ENCODE measurements around the gene ELL2.
"Not testable (repeated sequence)": the region's sequence is repeated elsewhere in the genome, so short reads cannot be mapped to it uniquely, and the experiment has no call there.

Gene ELL2

GRCh38 chr5:95859661-95860060 lies 102.0 kb downstream of the ELL2 start:
- no peak for DNase-seq (ENCODE audit: low spot score)

GRCh38 chr5:95858661-95859595 lies 102.7 kb downstream of the ELL2 start:
- peak; percentile 97 for DNase-seq (ENCODE audit: low spot score)

- peak; percentile 63 for DNase-seq (ENCODE audit: low spot score)
Measured at GRCh38 chr5:95858023-95858461, 103.6 kb downstream of the ELL2 start.

GRCh38 chr5:95857185-95857945 lies 104.3 kb downstream of the ELL2 start:
- DNase-seq (ENCODE audit: low spot score), result no peak

- DNase-seq (ENCODE audit: low spot score), result peak; percentile 61
Measured at GRCh38 chr5:95856501-95856981, 105.1 kb downstream of the ELL2 start.

GRCh38 chr5:95853490-95853889 lies 108.2 kb downstream of the ELL2 start:
- no peak for DNase-seq (ENCODE audit: low spot score)

GRCh38 chr5:95852567-95852966 lies 109.1 kb downstream of the ELL2 start:
- no peak for DNase-seq (ENCODE audit: low spot score)

GRCh38 chr5:95851141-95851540 lies 110.5 kb downstream of the ELL2 start:
- DNase-seq (ENCODE audit: low spot score), result not testable (repeated sequence)

GRCh38 chr5:95850391-95850894 lies 111.2 kb downstream of the ELL2 start:
- DNase-seq (ENCODE audit: low spot score), result no peak

GRCh38 chr5:95848701-95849100 lies 113.0 kb downstream of the ELL2 start:
- DNase-seq (ENCODE audit: low spot score), result no peak

GRCh38 chr5:95847261-95847592 lies 114.4 kb downstream of the ELL2 start:
- no peak for DNase-seq (ENCODE audit: low spot score)

GRCh38 chr5:95846554-95847260 lies 114.9 kb downstream of the ELL2 start:
- peak; percentile 94 for DNase-seq (ENCODE audit: low spot score)

- no peak for DNase-seq (ENCODE audit: low spot score)
Measured at GRCh38 chr5:95845391-95845790, 116.3 kb downstream of the ELL2 start.

- DNase-seq (ENCODE audit: low spot score), result no peak
Measured at GRCh38 chr5:95843733-95844223, 117.9 kb downstream of the ELL2 start.

GRCh38 chr5:95842854-95843544 lies 118.7 kb downstream of the ELL2 start:
- peak; percentile 75 for DNase-seq (ENCODE audit: low spot score)

- no peak for DNase-seq (ENCODE audit: low spot score)
Measured at GRCh38 chr5:95841914-95842812, 119.5 kb downstream of the ELL2 start.

- no peak for DNase-seq (ENCODE audit: low spot score)
Measured at GRCh38 chr5:95840956-95841705, 120.5 kb downstream of the ELL2 start.

GRCh38 chr5:95839658-95840057 lies 122.0 kb downstream of the ELL2 start:
- DNase-seq (ENCODE audit: low spot score), result no peak

GRCh38 chr5:95838556-95838955 lies 123.1 kb downstream of the ELL2 start:
- DNase-seq (ENCODE audit: low spot score), result no peak
